Measurements from ENCODE around the gene RAB31.

Gene RAB31

DNA sequence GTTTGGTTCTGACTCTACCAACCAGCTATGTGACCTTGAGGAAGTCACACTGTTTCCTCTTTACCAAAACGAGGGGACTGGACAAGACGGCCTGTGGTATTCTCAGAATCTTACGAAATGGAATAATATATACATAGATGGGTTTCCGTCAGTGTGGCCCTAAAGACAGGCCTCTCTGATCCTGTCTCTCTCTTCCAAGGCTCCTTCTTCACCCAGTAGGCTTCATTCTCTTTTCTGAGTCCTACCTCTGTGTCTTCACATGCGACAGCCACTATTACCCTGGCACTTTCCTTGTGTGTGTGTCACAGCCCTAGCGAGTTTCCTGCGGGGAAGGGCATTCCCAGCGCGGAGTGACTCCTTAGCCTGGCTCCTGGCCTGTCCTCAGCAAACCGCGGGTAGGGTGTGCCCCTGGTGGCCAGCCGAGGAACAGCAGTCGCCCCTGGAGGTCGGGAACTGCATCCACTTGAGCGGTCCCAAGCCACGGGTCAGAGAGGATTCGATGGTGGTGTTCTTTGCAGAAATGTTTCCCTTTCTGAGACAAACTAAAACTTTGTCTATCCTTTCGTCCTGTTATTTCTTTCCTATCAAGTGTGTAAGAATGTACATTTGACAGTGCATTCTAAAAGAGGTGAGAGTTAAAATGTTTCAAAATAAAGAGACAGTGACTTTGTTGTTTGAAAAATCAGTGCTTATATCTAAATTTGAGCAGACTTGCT is 63.3 kb downstream of the RAB31 start (continued):
- TF ChIP-seq, protein P1, sequence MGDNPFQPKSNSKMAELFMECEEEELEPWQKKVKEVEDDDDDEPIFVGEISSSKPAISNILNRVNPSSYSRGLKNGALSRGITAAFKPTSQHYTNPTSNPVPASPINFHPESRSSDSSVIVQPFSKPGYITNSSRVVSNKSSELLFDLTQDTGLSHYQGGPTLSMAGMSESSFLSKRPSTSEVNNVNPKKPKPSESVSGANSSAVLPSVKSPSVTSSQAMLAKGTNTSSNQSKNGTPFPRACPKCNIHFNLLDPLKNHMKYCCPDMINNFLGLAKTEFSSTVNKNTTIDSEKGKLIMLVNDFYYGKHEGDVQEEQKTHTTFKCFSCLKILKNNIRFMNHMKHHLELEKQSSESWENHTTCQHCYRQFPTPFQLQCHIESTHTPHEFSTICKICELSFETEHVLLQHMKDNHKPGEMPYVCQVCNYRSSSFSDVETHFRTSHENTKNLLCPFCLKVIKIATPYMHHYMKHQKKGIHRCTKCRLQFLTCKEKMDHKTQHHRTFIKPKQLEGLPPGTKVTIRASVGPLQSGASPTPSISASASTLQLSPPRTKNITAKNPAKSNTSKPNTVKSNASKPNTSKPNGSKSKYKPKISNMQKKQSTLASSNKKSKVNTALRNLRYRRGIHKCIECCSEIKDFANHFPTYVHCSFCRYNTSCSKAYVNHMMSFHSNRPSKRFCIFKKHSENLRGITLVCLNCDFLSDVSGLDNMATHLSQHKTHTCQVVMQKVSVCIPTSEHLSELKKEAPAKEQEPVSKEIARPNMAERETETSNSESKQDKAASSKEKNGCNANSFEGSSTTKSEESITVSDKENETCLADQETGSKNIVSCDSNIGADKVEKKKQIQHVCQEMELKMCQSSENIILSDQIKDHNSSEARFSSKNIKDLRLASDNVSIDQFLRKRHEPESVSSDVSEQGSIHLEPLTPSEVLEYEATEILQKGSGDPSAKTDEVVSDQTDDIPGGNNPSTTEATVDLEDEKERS (tag by site-specific recombination; IDR thresholded peaks at IDR 0.05): no peak
- TF ChIP-seq GLIS2 (tag by site-specific recombination; IDR thresholded peaks at IDR 0.05): peak; percentile 52
- TF ChIP-seq PRDM2 (tag by site-specific recombination; IDR thresholded peaks at IDR 0.05; ENCODE audit: borderline replicate concordance): no peak
- TF ChIP-seq ZNF391 (tag by site-specific recombination; IDR thresholded peaks at IDR 0.05; ENCODE audit: borderline replicate concordance, low read depth): no peak
- TF ChIP-seq, protein P2, sequence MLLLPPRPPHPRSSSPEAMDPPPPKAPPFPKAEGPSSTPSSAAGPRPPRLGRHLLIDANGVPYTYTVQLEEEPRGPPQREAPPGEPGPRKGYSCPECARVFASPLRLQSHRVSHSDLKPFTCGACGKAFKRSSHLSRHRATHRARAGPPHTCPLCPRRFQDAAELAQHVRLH (tag by site-specific recombination; IDR thresholded peaks at IDR 0.05): no peak
- TF ChIP-seq ZNF341 (tag by site-specific recombination; IDR thresholded peaks at IDR 0.05; ENCODE audit: low read depth): no peak
- TF ChIP-seq YY2 (tag by site-specific recombination; IDR thresholded peaks at IDR 0.05): no peak
- TF ChIP-seq GLI2 (tag by site-specific recombination; IDR thresholded peaks at IDR 0.05; ENCODE audit: borderline replicate concordance, low read depth): no peak
- no peak for TF ChIP-seq ZNF548 (tag by site-specific recombination; IDR thresholded peaks at IDR 0.05)
- no peak for TF ChIP-seq ELK4 (IDR thresholded peaks at IDR 0.05; ENCODE audit: borderline replicate concordance, low read depth, low read length)
- TF ChIP-seq, protein P3, sequence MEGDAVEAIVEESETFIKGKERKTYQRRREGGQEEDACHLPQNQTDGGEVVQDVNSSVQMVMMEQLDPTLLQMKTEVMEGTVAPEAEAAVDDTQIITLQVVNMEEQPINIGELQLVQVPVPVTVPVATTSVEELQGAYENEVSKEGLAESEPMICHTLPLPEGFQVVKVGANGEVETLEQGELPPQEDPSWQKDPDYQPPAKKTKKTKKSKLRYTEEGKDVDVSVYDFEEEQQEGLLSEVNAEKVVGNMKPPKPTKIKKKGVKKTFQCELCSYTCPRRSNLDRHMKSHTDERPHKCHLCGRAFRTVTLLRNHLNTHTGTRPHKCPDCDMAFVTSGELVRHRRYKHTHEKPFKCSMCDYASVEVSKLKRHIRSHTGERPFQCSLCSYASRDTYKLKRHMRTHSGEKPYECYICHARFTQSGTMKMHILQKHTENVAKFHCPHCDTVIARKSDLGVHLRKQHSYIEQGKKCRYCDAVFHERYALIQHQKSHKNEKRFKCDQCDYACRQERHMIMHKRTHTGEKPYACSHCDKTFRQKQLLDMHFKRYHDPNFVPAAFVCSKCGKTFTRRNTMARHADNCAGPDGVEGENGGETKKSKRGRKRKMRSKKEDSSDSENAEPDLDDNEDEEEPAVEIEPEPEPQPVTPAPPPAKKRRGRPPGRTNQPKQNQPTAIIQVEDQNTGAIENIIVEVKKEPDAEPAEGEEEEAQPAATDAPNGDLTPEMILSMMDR (tag by site-specific recombination; IDR thresholded peaks at IDR 0.05): peak; percentile 79
- TF ChIP-seq, protein P4, sequence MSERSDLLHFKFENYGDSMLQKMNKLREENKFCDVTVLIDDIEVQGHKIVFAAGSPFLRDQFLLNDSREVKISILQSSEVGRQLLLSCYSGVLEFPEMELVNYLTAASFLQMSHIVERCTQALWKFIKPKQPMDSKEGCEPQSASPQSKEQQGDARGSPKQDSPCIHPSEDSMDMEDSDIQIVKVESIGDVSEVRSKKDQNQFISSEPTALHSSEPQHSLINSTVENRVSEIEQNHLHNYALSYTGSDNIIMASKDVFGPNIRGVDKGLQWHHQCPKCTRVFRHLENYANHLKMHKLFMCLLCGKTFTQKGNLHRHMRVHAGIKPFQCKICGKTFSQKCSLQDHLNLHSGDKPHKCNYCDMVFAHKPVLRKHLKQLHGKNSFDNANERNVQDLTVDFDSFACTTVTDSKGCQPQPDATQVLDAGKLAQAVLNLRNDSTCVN (tag by site-specific recombination; optimal IDR thresholded peaks at IDR 0.05): no peak
- TF ChIP-seq SCRT2 (tag by site-specific recombination; IDR thresholded peaks at IDR 0.05): no peak
- TF ChIP-seq ZNF510 (tag by site-specific recombination; IDR thresholded peaks at IDR 0.05; ENCODE audit: insufficient replicate concordance): no peak
- TF ChIP-seq YY1 (tag by site-specific recombination; IDR thresholded peaks at IDR 0.05): no peak
- TF ChIP-seq ZNF404 (tag by site-specific recombination; IDR thresholded peaks at IDR 0.05): no peak
- TF ChIP-seq GLIS1 (tag by site-specific recombination; IDR thresholded peaks at IDR 0.05): peak; percentile 88
- TF ChIP-seq ZNF132 (tag by site-specific recombination; IDR thresholded peaks at IDR 0.05; ENCODE audit: borderline replicate concordance): no peak
- peak; percentile 96 for TF ChIP-seq ZSCAN30 (tag by site-specific recombination; IDR thresholded peaks at IDR 0.05)
- no peak for TF ChIP-seq ATF2 (tag by site-specific recombination; IDR thresholded peaks at IDR 0.05; ENCODE audit: low read depth)
- no peak for TF ChIP-seq ZBTB48 (tag by site-specific recombination; IDR thresholded peaks at IDR 0.05)
- TF ChIP-seq ZNF610 (tag by site-specific recombination; IDR thresholded peaks at IDR 0.05; ENCODE audit: borderline replicate concordance): no peak
